ENCODE results near the gene ZYG11A. TPM values are rescaled to one million over a fixed set of nuclear protein-coding genes. Genes with fewer than 3 reads are reported as not detected.
A peak's percentile ranks its signal among the peaks of the same experiment; 100 is the strongest.

Gene ZYG11A
- total and polyA plus RNA-seq, 2 donors (not counting 3 experiments of a cell fraction or from before 2014, with no cell fraction given), result 0.40 to 2.1 TPM

GRCh38 chr1:52862666-52863458 is 20.3 kb downstream of the ZYG11A start:
- H3K4me3 ChIP-seq (replicated peaks in 1 of 3; ENCODE audit: insufficient read depth in 1 of 3, low read depth in 1 of 3, low read length in 3 of 3), result no peak overlapping the region
- ChIA-PET CTCF (no interaction called here), POLR2A (no interaction called here)

GRCh38 chr1:52867087-52867863 is 24.7 kb downstream of the ZYG11A start:
- CTCF ChIA-PET, result interaction anchor here (0.5 to 1.3 kb wide), 3 partner anchors 10 to 26 kb away, joined by 3 to 4 read pairs (median 3); no protein-coding TSS in a partner anchor
- H3K36me3 ChIP-seq (ENCODE audit: control insufficient read depth in 2 of 2, extremely low read depth in 1 of 2, insufficient read depth in 2 of 2, low read length in 2 of 2), result no peaks in the 10 kb centered on the region
- FAIRE-seq (peak; percentile 31), DNase-seq (ENCODE audit: low read depth, low spot score) (no peak)
- intact Hi-C loops (cut with micrococcal nuclease), result no loop called here
- no peaks in the 10 kb centered on the region for H3K9me1 ChIP-seq (replicated peaks; ENCODE audit: control insufficient read depth, extremely low read depth, insufficient read depth, low read length)
- dilution Hi-C loops (cut with MboI; ENCODE audit: extremely low pct_ligation_motif_present, low sequenced_read_pairs), result no loop called here
- no peak overlapping the region for H2AFZ ChIP-seq (ENCODE audit: low read depth, low read length)
- no peak overlapping the region for H3K27ac ChIP-seq (ENCODE audit: insufficient read depth, low read depth, low read length)
- no TSS peak for BruUV-seq (replicated peaks)
- H3K27me3 ChIP-seq (ENCODE audit: control insufficient read depth in 2 of 2, insufficient read depth in 2 of 2, low read length in 2 of 2), result no peaks in the 10 kb centered on the region
- H3K4me3 ChIP-seq (replicated peaks in 1 of 3; ENCODE audit: insufficient read depth in 1 of 3, low read depth in 1 of 3, low read length in 3 of 3), result no peak overlapping the region
- H4K20me1 ChIP-seq (replicated peaks; ENCODE audit: control insufficient read depth, extremely low read depth, insufficient read depth, low read length), result no peaks in the 10 kb centered on the region
- H3K9me3 ChIP-seq (replicated peaks; ENCODE audit: control insufficient read depth, insufficient read depth, low read length), result no peaks in the 10 kb centered on the region
- TF ChIP-seq, protein P1, sequence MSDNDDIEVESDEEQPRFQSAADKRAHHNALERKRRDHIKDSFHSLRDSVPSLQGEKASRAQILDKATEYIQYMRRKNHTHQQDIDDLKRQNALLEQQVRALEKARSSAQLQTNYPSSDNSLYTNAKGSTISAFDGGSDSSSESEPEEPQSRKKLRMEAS (IDR thresholded peaks at IDR 0.05; ENCODE audit: insufficient read depth, insufficient read length), result no peak
- TF ChIP-seq FOS (IDR thresholded peaks at IDR 0.05; ENCODE audit: borderline replicate concordance, insufficient read depth, low read length) (no peak), CTCF (IDR thresholded peaks at IDR 0.05; ENCODE audit: extremely low read depth in 1 of 2, insufficient read depth in 1 of 2, low read depth in 1 of 2, low read length in 2 of 2) (no peak), MYC (IDR thresholded peaks at IDR 0.05; ENCODE audit: low read depth, low read length) (no peak), POLR2A (IDR thresholded peaks at IDR 0.05; ENCODE audit: low read depth, low read length) (no peak), EZH2 (IDR thresholded peaks at IDR 0.05; ENCODE audit: borderline replicate concordance, low read depth, low read length, severe bottlenecking) (no peak), GATA2 (IDR thresholded peaks at IDR 0.05; ENCODE audit: insufficient read depth, insufficient read length, low read depth, low read length) (no peak), JUN (IDR thresholded peaks at IDR 0.05; ENCODE audit: borderline replicate concordance, insufficient read depth, insufficient read length, low read depth) (no peak), POLR2AphosphoS5 (IDR thresholded peaks at IDR 0.05; ENCODE audit: insufficient read depth, low read depth, low read length) (no peak)
- POLR2A ChIA-PET, result no interaction called here
- no peaks in the 10 kb centered on the region for H3K79me2 ChIP-seq (ENCODE audit: control insufficient read depth, insufficient read depth, low read length)
- no peaks in the 10 kb centered on the region for H3K4me1 ChIP-seq (ENCODE audit: control insufficient read depth, extremely low read depth, insufficient read depth, low read length)
- no peak overlapping the region for H3K4me2 ChIP-seq (ENCODE audit: insufficient read depth, low read length)
- no peak overlapping the region for H3K9ac ChIP-seq (replicated peaks; ENCODE audit: extremely low read depth, insufficient read depth, low read length)

More at GRCh38 chr1:52862666-52863458, 20.3 kb downstream of the ZYG11A start:
- Histone ChIP-seq H3K9ac (replicated peaks; ENCODE audit: extremely low read depth, insufficient read depth, low read length) (no peak overlapping the region), H3K9me1 (replicated peaks; ENCODE audit: control insufficient read depth, extremely low read depth, insufficient read depth, low read length) (no peaks in the 10 kb centered on the region), H3K9me3 (replicated peaks; ENCODE audit: control insufficient read depth, insufficient read depth, low read length) (no peaks in the 10 kb centered on the region), H3K36me3 (ENCODE audit: control insufficient read depth in 2 of 2, extremely low read depth in 1 of 2, insufficient read depth in 2 of 2, low read length in 2 of 2) (no peaks in the 10 kb centered on the region), H3K27me3 (ENCODE audit: control insufficient read depth in 2 of 2, insufficient read depth in 2 of 2, low read length in 2 of 2) (no peaks in the 10 kb centered on the region), H3K4me1 (ENCODE audit: control insufficient read depth, extremely low read depth, insufficient read depth, low read length) (no peaks in the 10 kb centered on the region), H3K79me2 (ENCODE audit: control insufficient read depth, insufficient read depth, low read length) (no peaks in the 10 kb centered on the region), H3K4me2 (ENCODE audit: insufficient read depth, low read length) (no peak overlapping the region), H4K20me1 (replicated peaks; ENCODE audit: control insufficient read depth, extremely low read depth, insufficient read depth, low read length) (no peaks in the 10 kb centered on the region), H3K27ac (ENCODE audit: insufficient read depth, low read depth, low read length) (no peak overlapping the region), H2AFZ (ENCODE audit: low read depth, low read length) (no peak overlapping the region)
- FAIRE-seq, result no peak
- no TSS peak for BruUV-seq (replicated peaks)
- TF ChIP-seq MYC (IDR thresholded peaks at IDR 0.05; ENCODE audit: low read depth, low read length) (no peak), EZH2 (IDR thresholded peaks at IDR 0.05; ENCODE audit: borderline replicate concordance, low read depth, low read length, severe bottlenecking) (no peak)
- intact Hi-C loops (cut with micrococcal nuclease), result no loop called here
- no peak for DNase-seq (ENCODE audit: low read depth, low spot score)
- dilution Hi-C loops (cut with MboI; ENCODE audit: extremely low pct_ligation_motif_present, low sequenced_read_pairs), result no loop called here

Data from endothelial cell of umbilical vein (primary cell).